Activated CD8-positive, alpha-beta T cell treated with anti-CD3 and anti-CD28 coated beads, Interleukin-2, amount 10 ng/mL, durations not matched to agents 7 days and 5 days (primary cell): ENCODE measurements around the gene XPO6. TPM values are rescaled to one million over a fixed set of nuclear protein-coding genes. Genes with fewer than 3 reads are reported as not detected.

Experiments used
- ATAC-seq: fragments of 150-1000 bp; cut with Tn5 transposase; one replicate; pipeline ENCODE4 v1.10.0; 2021; ENCODE audit warnings: moderate library complexity
- CTCF ChIA-PET: fragments of 350-600 bp; sonication (Branson Sonifier 250); formaldehyde crosslinking; loops from one replicate; lab custom pipeline; 2021; ENCODE audit warnings: antibody characterized with exemption; lab: Charles Lee
- POLR2A ChIA-PET: fragments of 350-600 bp; sonication (Branson Sonifier 250); formaldehyde crosslinking; loops from one replicate; lab custom pipeline; 2021; ENCODE audit warnings: antibody characterized with exemption; lab: Charles Lee
- DNase-seq: peaks from one replicate; pipeline ENCODE4 v3.0.0-alpha.2; 2020
- H3K27ac Mint-ChIP-seq: one replicate; pipeline ENCODE4 v1.8.0; 2021; ENCODE audit warnings: mild to moderate bottlenecking, mixed read lengths
- H3K27me3 Mint-ChIP-seq: one replicate; pipeline ENCODE4 v1.8.0; 2021; ENCODE audit warnings: low read depth, mixed read lengths
- H3K36me3 Mint-ChIP-seq: one replicate; pipeline ENCODE4 v1.8.0; 2021; ENCODE audit warnings: low read depth, mixed read lengths
- H3K4me1 Mint-ChIP-seq: one replicate; pipeline ENCODE4 v1.8.0; 2021; ENCODE audit warnings: low read depth, mixed read lengths
- H3K4me3 Mint-ChIP-seq: one replicate; pipeline ENCODE4 v1.8.0; 2021; ENCODE audit warnings: mild to moderate bottlenecking, mixed read lengths
- H3K9me3 Mint-ChIP-seq: one replicate; pipeline ENCODE4 v1.8.0; 2022; ENCODE audit warnings: mixed read lengths; ENCODE audit not compliant: insufficient read depth
- total RNA-seq, 2 experiments: library from RNA; stranded (reverse); gene quantifications; one replicate each; pipeline ENCODE4 v1.2.3, GENCODE V29; 2021

XPO6 gene
- total RNA-seq, 2 experiments from 2014 or later = 206 to 209 TPM

DNA sequence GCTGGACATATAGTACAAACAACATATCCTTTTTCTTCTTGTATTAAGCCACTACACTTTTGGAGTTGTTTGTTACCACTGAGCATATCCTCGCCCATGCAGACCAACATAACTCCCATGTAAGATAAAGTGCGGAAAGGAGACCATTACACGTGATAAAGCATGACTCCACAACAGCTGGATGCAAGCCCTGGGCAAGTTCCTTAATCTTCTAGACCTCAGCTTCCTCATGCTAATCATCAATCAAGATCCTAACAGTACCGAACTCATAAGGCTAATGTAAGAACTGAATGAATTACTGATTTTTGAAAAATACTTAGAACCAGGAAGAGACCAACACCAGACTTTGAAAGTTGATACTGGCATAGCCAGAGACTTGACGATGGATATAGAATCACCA, 101.3 kb downstream of the XPO6 start:
- Mint-ChIP-seq H3K9me3 (no peaks in the 10 kb centered on the region), H3K4me3 (no peak overlapping the region), H3K36me3 (peaks cover 80% of the 10 kb centered on the region), H3K4me1 (peaks cover 14% of the 10 kb centered on the region), H3K27me3 (no peaks in the 10 kb centered on the region), H3K27ac (peak overlapping the region; percentile 5)
- ChIA-PET CTCF (interaction anchor here (2.5 kb wide), 1 partner anchor 107 kb away, joined by 8 read pairs; no protein-coding TSS in a partner anchor), POLR2A (no interaction called here)
- no peak for ATAC-seq
- DNase-seq = no peak

DNA sequence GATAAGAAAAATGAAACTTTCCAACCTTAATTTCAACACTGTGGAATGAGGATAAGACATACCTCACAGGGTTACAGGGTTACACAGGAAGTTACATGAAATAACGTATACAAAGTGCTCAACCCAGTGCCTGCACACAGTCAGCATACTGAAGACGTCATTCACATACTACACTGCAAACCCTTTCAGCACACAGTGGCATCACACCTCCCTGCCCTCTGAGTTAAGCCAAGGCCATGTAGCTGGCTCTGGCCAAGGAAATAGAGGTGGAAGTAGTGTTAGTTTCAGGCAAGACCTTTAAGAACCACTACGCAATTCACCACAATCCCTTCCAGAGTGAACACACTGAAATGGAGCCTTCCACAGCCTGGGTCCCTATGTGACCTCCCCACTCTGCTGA, 101.7 kb downstream of the XPO6 start:
- Mint-ChIP-seq H3K27me3 (no peaks in the 10 kb centered on the region), H3K36me3 (peaks cover 81% of the 10 kb centered on the region), H3K4me1 (peaks cover 14% of the 10 kb centered on the region), H3K27ac (peak overlapping the region; percentile 5), H3K9me3 (no peaks in the 10 kb centered on the region), H3K4me3 (no peak overlapping the region)
- ChIA-PET CTCF (interaction anchor here (2.5 kb wide), 1 partner anchor 108 kb away, joined by 8 read pairs; no protein-coding TSS in a partner anchor), POLR2A (no interaction called here)
- no peak for ATAC-seq
- no peak for DNase-seq

DNA sequence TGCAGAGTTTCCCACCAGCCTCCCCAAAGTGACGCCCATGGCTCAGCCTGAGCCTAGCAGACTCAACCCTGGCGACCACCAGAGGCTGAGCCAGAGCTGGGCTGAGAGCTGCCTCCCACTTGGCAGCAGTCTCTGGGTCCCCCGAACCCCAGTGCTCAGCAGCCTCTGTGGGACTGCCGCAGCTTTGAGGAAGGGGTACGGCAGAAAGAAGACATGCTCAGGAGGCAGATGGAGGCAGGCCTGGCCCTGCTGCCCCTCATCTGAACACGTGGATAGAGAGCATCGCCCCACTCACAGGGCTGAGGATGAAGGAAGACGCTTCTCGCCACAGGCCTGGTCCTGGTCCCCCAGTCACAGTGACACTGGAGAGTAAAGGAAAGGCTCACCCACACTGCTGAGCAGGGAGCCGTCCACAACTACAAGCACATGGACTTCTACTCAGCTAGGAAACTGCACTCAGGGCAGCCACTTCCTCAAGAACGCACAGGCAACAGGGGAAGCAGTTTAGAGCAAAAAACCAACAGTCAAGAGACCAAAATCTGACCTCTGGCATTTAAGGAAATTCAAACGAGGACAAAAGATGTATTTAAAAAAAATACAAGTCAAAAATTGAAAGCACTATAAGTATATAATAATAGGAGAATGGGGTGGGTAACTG, 103.0 kb downstream of the XPO6 start:
- Mint-ChIP-seq H3K27ac (peak overlapping the region; percentile 54), H3K36me3 (peaks cover 85% of the 10 kb centered on the region), H3K27me3 (no peaks in the 10 kb centered on the region), H3K9me3 (no peaks in the 10 kb centered on the region), H3K4me1 (peaks cover 14% of the 10 kb centered on the region), H3K4me3 (no peak overlapping the region)
- no peak for ATAC-seq
- DNase-seq = no peak
- ChIA-PET POLR2A (no interaction called here), CTCF (interaction anchor here (1.1 kb wide), 1 partner anchor 213 kb away, joined by 3 read pairs; no protein-coding TSS in a partner anchor)

DNA sequence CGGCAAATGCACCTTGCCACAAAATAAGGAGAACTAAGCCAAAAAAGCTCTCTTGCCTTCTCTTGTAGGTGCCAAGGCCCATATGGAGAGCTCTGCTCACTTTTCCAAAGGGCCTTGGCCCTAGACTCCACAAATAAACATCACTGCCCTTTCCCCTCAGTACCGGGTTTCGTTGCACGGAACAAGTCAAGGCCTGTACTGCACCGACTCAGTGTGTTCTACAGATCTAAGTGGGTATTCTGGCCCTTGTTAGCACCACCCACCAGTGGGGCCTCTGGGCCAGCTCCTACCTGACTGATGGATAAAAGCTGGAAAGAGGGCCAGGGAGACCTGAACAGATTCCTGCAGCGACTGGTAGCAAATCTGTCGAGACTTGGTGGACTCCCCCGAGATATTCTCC, 104.5 kb downstream of the XPO6 start:
- POLR2A ChIA-PET = interaction anchor here (1.0 kb wide), 1 partner anchor 9 kb away, joined by 5 read pairs; no protein-coding TSS in a partner anchor
- CTCF ChIA-PET = no interaction called here
- H3K27ac Mint-ChIP-seq = no peak overlapping the region

DNA sequence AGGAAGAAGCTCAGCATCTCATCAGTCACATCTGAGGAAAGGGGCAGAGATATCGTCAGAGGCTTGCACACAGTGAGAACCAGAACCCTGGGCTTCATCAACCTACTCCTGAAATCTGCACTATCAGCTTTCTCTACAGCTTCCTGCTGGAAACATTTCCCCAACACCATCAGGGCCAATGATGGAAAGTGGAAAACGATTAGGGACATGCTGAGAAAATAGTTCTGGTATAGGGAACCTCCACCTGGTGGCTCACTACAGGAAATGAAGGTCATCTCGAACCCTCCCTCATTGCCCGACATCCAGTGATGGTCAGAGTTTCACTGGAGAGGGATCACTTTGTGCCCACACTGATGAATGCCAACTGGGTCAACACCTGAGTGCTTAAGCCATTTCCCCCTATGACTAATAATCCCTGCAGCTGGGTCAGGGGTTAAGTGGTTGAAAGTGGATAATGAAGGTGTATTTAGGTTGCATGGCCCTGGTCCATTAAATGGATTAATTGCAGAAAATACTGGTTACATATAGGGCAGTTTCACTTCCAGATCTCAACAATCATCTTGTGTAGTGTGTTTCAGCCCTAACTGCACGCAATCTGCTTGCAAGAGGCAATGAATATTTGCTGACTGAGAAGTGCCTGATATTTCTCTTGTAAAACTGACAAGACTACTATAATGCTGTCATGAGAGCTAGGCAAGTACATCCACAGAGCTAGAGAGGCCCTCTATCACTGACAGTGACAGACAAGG, 105.1 kb downstream of the XPO6 start:
- no peaks in the 10 kb centered on the region for H3K27me3 Mint-ChIP-seq
- no peak overlapping the region for H3K27ac Mint-ChIP-seq
- POLR2A ChIA-PET = no interaction called here
- no peak overlapping the region for H3K4me3 Mint-ChIP-seq
- no peaks in the 10 kb centered on the region for H3K9me3 Mint-ChIP-seq
- DNase-seq = no peak
- H3K4me1 Mint-ChIP-seq = peaks cover 11% of the 10 kb centered on the region
- H3K36me3 Mint-ChIP-seq = peaks cover 90% of the 10 kb centered on the region
- ATAC-seq = no peak
- CTCF ChIA-PET = no interaction called here

More for the DNA sequence above, 104.5 kb downstream of the XPO6 start:
- ATAC-seq (no peak), DNase-seq (no peak)
- Mint-ChIP-seq H3K36me3 (peaks cover 88% of the 10 kb centered on the region), H3K4me1 (peaks cover 11% of the 10 kb centered on the region), H3K9me3 (no peaks in the 10 kb centered on the region), H3K27me3 (no peaks in the 10 kb centered on the region), H3K4me3 (no peak overlapping the region)

DNA sequence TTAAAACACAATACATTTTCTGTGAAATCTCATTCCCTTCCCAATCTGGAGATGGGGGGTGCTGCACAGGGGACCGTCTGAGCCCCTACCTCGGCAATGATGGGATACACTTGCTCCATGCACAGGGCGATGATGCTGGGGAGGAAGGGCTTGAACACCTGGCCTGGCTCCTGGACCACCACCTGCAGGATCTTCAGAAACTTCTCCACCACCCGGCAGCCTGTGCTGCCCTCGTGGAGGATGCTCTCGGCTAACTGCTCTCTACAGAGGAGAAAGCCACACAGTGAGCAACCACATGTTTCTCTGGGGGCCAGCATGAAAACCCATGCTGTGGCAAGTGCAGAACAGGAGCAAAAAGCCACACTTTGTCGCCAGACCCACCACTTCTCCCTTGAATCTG, 105.8 kb downstream of the XPO6 start:
- H3K27ac Mint-ChIP-seq = no peak overlapping the region
- H3K36me3 Mint-ChIP-seq = peaks cover 89% of the 10 kb centered on the region
- ATAC-seq (no peak), DNase-seq (no peak)
- ChIA-PET POLR2A (no interaction called here), CTCF (no interaction called here)
- H3K4me3 Mint-ChIP-seq = no peak overlapping the region
- no peaks in the 10 kb centered on the region for H3K27me3 Mint-ChIP-seq
- H3K4me1 Mint-ChIP-seq = peaks cover 11% of the 10 kb centered on the region
- H3K9me3 Mint-ChIP-seq = no peaks in the 10 kb centered on the region

DNA sequence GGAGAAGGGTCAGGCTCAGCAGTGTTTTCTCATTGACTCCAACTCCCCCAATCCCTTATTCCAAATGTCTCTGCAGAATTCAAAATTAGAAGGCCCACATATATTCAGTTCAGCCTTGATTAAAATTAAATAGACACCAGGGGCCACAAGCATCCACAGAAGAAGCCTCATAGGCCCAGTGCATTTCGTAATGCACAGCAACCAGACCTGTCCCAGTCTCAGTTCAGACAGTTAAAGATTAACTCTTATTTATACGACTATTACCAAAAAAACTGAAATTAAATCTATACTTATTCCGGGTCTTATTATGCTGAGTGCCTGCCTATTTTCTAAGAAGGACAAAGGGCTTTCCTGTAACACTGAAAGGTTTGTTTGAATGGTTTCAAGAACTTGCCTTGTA, 106.5 kb downstream of the XPO6 start:
- DNase-seq (no peak), ATAC-seq (no peak)
- Mint-ChIP-seq H3K36me3 (peaks cover 88% of the 10 kb centered on the region), H3K27ac (no peak overlapping the region), H3K4me3 (no peak overlapping the region), H3K4me1 (peaks cover 6% of the 10 kb centered on the region), H3K27me3 (no peaks in the 10 kb centered on the region), H3K9me3 (no peaks in the 10 kb centered on the region)
- POLR2A ChIA-PET = no interaction called here
- CTCF ChIA-PET = no interaction called here

DNA sequence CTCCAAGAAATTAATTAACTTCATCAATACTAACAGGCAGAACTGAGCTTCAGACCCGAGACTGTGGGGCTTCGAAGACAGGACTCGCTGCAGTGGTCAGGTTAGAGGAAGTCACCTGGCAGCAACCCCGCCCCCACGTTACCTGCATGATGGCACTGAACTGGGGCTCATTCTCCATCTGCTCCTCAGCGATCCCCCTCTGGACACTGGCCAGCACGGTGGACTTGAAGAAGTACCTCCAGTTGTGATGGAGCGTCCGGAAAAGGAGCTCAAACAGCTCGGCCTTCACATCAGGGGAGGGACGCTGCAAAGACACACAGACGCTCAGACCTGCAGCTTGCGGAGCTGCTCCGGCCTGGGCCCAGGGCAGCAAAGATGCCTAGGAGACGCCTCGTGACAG, 107.4 kb downstream of the XPO6 start:
- Mint-ChIP-seq H3K9me3 (no peaks in the 10 kb centered on the region), H3K36me3 (peaks cover 85% of the 10 kb centered on the region), H3K27ac (no peak overlapping the region), H3K4me3 (no peak overlapping the region), H3K4me1 (peaks cover 2% of the 10 kb centered on the region), H3K27me3 (no peaks in the 10 kb centered on the region)
- POLR2A ChIA-PET = interaction anchor here (0.7 kb wide), 1 partner anchor 9 kb away, joined by 3 read pairs; no protein-coding TSS in a partner anchor
- CTCF ChIA-PET = no interaction called here
- DNase-seq (no peak), ATAC-seq (no peak)

DNA sequence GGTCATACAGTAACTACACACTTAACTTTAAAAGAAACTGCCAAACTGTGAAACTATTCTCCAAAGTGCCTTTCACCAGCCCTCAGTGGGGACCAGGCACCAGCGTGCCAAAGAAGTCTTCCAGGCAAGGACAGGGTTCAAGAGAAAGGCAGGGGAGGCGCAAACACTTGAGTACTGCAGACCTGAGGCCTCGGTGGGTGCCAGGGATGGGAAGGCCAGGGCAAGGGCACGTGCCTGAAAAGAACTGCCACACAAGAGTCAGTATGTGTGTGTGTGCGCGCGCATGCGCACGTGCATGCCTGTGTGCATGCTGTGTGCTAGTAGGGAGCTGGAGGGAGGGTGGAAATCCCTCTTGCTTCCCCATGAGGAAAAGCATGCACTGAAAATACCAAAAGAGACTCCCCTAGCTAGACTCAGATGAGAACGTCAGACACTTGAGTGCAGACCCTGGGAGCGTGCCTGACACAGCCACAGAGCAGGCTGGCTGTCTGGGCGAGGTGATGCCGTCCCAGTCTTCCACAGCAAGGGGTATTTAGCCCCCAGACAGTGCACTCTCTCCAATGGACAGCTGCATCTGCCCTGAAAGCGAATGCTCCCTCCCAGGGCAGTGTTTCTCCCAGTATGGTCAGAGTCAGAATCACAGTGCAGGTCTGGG, 108.1 kb downstream of the XPO6 start:
- Mint-ChIP-seq H3K4me3 (no peak overlapping the region), H3K4me1 (no peaks in the 10 kb centered on the region), H3K27me3 (no peaks in the 10 kb centered on the region), H3K36me3 (peaks cover 87% of the 10 kb centered on the region), H3K9me3 (no peaks in the 10 kb centered on the region), H3K27ac (peak overlapping the region; percentile 17)
- DNase-seq (no peak), ATAC-seq (no peak)
- ChIA-PET CTCF (no interaction called here), POLR2A (no interaction called here)

DNA sequence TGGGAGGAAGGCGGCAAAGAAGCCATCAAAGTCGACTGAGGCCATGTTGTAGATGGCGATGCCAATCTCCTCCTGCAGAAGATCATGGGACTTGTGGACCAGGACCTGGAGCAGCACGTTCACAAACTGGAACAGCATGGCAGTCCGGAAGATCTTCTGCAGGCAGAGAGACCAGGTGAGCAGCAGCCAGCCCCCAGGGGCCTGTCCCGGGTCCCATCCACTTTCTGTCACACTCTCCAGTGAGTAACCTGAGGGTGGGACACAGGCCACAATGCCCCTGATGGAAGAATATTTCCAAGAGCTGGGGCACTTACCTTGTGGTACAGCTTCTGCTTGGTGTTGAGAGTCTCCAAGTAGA, 110.3 kb downstream of the XPO6 start:
- DNase-seq (no peak), ATAC-seq (no peak)
- Mint-ChIP-seq H3K4me1 (no peaks in the 10 kb centered on the region), H3K9me3 (no peaks in the 10 kb centered on the region), H3K36me3 (peaks cover 80% of the 10 kb centered on the region), H3K27me3 (no peaks in the 10 kb centered on the region), H3K27ac (no peak overlapping the region), H3K4me3 (no peak overlapping the region)
- ChIA-PET POLR2A (no interaction called here), CTCF (no interaction called here)

DNA sequence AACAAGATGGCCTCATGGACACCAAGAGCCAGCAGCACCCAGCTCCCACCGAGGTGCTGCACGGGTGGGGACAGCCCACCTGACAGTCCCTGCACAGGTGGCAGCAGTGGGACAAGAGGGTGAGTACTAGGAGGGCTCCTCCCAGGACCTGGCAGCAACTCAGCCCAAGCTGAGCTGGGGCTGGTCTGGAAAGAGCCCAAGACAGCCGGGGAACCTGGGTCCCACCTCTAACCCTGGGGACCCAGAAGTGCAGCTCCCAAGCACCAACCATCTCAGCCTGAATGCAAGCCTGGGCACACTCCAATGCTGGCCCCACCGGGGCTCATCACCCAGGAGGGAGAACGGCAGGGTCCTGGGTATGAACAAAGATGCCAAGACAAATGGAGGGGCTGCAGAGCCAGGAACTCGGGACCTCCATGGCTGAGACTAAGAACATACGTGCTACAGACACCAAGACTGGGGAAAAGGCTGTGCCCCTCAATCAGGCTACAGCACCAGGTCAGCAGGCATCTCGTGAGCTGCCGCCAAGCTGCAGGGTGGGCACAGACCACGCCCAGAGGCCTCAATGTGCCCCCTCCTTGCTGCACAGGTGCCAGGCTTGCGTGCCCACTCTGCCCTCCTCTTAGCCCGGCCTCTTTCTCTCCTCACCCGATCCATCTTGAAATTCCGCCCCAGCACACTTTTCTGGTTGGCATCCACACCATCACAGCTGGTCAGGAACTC, 110.8 kb downstream of the XPO6 start:
- H3K27me3 Mint-ChIP-seq = no peaks in the 10 kb centered on the region
- H3K4me1 Mint-ChIP-seq = no peaks in the 10 kb centered on the region
- ChIA-PET CTCF (interaction anchor here (1.1 kb wide), 1 partner anchor 117 kb away, joined by 3 read pairs; no protein-coding TSS in a partner anchor), POLR2A (no interaction called here)
- no peaks in the 10 kb centered on the region for H3K9me3 Mint-ChIP-seq
- H3K36me3 Mint-ChIP-seq = peaks cover 77% of the 10 kb centered on the region
- ATAC-seq (no peak), DNase-seq (no peak)
- H3K4me3 Mint-ChIP-seq = no peak overlapping the region
- no peak overlapping the region for H3K27ac Mint-ChIP-seq
